NCI-H446 treated with DMSO at 0.1 percent for 48 hours (cell line): ENCODE measurements around the gene CDON.

Experiments
- DNase-seq: peaks from one replicate; lab custom pipeline; 2025; lab: John Stamatoyannopoulos, UW

The CDON gene

GRCh38 chr11:125943661-125944349, 118.9 kb downstream of the CDON start:
- no peak for DNase-seq

GRCh38 chr11:125942771-125943428, 119.8 kb downstream of the CDON start:
- no peak for DNase-seq

- no peak for DNase-seq
Measured at GRCh38 chr11:125941619-125942611, 120.8 kb downstream of the CDON start.

- no peak for DNase-seq
Measured at GRCh38 chr11:125941267-125941618, 121.4 kb downstream of the CDON start.

GRCh38 chr11:125940145-125940544, 122.5 kb downstream of the CDON start:
- no peak for DNase-seq

GRCh38 chr11:125939081-125939521, 123.6 kb downstream of the CDON start:
- DNase-seq, result no peak

GRCh38 chr11:125938418-125938817, 124.2 kb downstream of the CDON start:
- DNase-seq, result no peak

- DNase-seq, result no peak
Measured at GRCh38 chr11:125935618-125936199, 127.0 kb downstream of the CDON start.

GRCh38 chr11:125935056-125935455, 127.6 kb downstream of the CDON start:
- no peak for DNase-seq

- no peak for DNase-seq
Measured at GRCh38 chr11:125934473-125934872, 128.2 kb downstream of the CDON start.

GRCh38 chr11:125933030-125933813, 129.4 kb downstream of the CDON start:
- DNase-seq, result no peak

- DNase-seq, result no peak
Measured at GRCh38 chr11:125932301-125932700, 130.4 kb downstream of the CDON start.

- no peak for DNase-seq
Measured at GRCh38 chr11:125931668-125932067, 131.0 kb downstream of the CDON start.

- no peak for DNase-seq
Measured at GRCh38 chr11:125931116-125931515, 131.6 kb downstream of the CDON start.

- no peak for DNase-seq
Measured at GRCh38 chr11:125930076-125930450, 132.6 kb downstream of the CDON start.

- no peak for DNase-seq
Measured at GRCh38 chr11:125929445-125930075, 133.1 kb downstream of the CDON start.

GRCh38 chr11:125926682-125927081, 136.0 kb downstream of the CDON start:
- no peak for DNase-seq

- DNase-seq, result no peak
Measured at GRCh38 chr11:125925804-125926203, 136.9 kb downstream of the CDON start.

- no peak for DNase-seq
Measured at GRCh38 chr11:125925247-125925740, 137.4 kb downstream of the CDON start.

GRCh38 chr11:125924384-125925007, 138.2 kb downstream of the CDON start:
- DNase-seq, result no peak
